ENCODE data around the gene RNF180.
"Not testable (repeated sequence)": the region's sequence is repeated elsewhere in the genome, so short reads cannot be mapped to it uniquely, and the experiment has no call there.

The RNF180 gene

DNA sequence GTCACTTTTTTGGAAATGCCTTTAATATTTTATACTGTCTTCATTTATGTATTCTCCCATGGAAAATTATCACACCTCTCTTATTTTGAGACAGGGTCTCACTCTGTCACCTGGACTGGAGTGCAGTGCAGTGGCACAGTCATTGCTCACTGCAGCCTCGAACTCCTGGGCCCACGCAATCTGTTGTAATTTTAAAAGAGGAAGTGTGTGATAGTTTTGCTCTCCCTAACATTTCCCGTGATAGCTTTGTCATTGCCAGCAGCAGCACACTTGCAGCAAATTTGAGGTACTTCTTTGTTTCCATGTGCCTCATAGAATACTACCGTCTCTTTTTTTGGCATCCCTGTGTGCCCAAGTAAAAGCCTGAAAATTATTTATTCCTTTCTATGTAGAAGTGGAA is 103.5 kb downstream of the RNF180 start:
- DNase-seq (ENCODE audit: low read depth in 3 of 3, low spot score in 1 of 3): no peak

DNA sequence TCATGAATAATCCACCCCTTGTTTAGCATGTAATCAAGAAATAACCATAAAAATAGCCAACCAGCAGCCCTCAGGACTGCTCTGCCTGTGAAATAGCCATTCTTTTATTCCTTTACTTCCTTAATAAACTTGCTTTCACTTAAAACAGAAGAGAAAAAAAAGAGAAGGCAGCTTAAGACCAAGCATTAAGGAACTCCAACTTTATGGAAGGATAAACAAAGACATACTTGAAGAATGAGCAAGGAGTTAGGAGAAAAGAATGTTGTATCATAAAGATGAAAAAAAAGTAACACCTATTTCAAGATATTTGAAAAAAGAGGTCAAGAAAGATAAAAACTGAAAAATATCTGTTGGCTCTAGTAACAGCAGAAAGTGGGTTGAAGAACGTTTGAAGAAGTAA is 107.6 kb downstream of the RNF180 start:
- no peak for DNase-seq (ENCODE audit: low read depth in 3 of 3, low spot score in 1 of 3)

DNA sequence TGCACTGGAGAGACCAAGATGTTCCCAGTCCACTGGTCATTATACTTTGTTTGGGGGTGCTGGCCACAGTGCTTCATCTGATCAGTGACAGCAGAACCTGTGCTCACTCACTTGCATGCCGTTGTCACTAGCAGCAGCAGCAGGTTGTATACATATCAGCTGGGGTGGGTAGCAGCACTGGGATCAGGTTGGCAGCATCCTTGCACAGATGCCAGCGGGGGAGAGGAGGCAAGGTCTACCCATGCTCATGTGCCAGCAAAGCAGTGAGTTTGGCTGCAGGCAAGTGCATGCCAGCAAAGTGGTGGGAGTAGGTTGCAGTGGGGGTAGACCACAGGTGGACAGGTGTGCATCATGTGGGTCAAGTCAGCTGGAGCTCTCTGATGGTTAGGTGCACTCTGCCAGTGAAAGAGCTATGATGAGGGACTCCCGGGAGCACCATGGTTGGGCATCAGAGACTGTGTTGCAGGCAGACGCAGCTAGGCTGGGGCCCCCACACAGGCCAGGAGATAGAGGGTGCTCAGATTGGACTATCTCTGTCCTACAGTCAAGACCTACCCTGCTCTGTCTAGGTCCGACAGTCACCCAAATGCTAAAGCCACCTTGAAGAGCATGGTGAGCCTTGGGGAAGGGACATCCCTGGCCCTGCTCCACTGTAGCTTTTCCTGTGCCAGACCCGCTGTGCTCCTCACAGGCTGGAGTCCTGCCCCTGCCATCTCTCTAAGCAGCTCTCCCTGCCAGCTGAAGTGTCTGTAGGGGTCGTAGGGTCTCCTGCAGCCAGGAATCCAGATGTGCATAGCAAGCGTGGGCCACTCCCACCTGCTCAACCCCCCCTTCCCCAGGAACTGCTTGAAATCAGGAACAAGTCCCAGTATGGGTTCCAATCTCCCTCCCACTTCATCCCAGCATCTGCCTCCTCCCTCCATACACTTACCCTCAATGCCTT is 119.8 kb downstream of the RNF180 start:
- no peak for DNase-seq (ENCODE audit: low read depth in 3 of 3, low spot score in 1 of 3)

DNA sequence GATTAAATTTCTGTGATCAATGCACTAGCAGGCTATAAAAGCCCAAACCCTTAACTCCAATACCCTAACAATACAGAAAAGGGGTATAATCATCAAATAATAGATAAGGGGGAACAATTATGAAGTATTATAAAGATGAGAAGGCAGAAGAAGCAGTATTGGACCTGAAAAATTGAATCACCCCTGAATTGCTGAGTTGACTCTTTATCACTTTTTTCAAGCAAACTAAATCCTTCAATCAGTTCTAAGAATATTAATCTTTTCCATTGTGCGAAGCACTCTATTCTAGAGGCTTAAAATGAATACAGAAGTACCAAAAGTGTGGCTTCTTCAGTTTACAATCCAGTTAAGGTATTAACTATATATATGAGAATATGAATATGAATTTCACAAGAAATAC is 120.7 kb downstream of the RNF180 start:
- no peak for DNase-seq (ENCODE audit: low read depth in 3 of 3, low spot score in 1 of 3)

DNA sequence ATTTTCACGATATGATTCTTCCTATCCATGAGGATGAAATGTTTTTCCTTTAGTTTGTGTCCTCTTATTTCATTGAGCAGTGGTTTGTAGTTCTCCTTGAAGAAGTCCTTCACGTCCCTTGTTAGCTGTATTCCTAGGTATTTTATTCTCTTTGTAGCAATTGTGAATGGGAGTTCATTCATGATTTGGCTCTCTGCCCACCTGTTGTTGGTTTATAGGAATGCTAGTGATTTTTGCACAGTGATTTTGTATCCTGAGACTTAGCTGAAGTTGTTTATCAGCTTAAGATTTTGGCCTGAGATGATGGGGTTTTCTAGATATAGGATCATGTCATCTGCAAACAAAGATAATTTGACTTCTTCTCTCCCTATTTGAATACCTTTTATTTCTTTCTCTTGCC is 122.9 kb downstream of the RNF180 start:
- not testable (repeated sequence) for DNase-seq (ENCODE audit: low read depth in 3 of 3, low spot score in 1 of 3)

DNA sequence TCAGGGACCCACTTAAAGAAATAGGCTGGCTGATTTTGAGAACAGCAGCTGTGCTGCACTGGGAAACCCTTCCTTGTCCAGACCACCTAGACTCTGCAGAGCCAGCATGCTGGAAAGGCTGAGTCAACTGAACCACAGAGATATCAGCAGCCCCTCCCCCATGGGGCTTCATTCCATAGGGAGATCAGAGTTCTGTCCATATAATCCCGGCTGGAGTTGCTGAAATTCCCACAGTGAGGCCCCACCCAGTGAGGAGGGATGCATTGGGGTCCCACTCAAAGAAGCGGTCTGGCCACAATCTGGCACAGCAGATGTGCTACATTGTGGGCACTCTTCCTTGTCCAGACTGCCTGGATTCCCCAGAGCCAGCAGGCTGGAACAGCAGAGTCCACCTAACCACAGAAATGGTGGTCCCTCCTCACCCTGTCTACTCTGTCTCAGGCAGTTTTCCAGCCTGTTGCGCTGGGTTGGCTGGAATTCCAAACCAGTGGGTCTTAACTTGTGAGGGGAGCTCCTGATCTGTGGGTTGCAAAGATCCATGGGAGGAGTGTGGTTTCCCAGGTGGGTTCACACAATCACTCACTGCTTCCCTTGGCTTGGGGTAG is 127.1 kb downstream of the RNF180 start:
- DNase-seq (ENCODE audit: low read depth in 3 of 3, low spot score in 1 of 3): no peak

DNA sequence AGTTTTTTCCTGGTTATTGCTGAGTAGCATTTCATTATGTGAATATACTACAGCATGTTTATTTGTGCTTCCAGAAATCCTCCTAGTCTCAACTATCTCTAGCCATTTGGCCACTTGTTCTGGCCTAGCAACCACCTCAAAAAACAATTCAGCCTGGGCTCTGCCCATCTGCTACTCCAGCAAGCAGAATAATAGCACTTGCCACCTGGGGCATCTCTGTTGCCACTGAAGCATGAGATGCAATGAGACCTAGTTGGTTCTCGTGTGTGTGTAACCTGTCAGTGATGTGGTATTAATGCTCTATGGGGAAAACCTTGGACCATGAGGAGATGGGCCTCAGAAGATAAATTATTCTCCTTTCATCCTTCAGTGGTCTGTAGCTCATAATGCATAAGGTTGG is 129.5 kb downstream of the RNF180 start:
- DNase-seq (ENCODE audit: low read depth in 3 of 3, low spot score in 1 of 3): no peak

DNA sequence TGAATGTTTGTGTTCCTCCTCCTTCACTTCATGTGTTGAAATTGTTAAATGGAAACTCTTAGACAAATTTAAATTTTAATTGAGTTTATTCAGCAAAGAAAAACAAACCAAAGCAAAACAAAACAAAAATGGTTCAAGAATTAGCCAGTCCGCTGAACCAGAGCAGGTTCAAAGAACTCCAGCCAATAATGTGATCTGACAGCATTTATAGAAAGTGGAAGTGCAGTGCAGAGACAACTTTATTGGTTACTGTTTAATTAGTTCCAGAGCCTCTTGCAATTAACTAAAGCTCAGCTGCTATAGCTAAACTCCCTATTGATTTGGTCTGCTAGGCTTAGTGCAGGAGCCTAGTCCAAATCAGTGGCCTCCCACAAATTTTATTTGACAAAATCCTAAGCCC is 132.9 kb downstream of the RNF180 start:
- DNase-seq (ENCODE audit: low read depth in 3 of 3, low spot score in 1 of 3): no peak

DNA sequence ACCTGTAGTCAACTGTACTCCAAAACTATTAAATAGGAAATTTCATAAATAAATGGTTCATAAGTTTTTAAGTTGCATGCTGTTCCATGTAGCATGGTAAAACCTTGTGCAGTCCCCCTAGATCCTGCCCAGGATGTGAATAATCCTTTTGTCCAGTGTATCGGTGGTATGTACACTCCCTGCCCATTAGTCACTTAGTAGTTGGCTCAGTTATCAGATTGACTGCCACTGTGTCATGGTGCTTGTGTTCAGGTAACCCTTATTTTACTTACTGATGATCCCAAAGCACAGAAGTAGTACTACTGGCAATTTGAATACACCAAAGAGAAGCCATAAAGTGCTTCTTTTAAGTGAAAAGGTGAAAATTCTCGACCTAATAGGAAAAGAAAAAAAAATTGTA is 134.2 kb downstream of the RNF180 start:
- no peak for DNase-seq (ENCODE audit: low read depth in 3 of 3, low spot score in 1 of 3)

DNA sequence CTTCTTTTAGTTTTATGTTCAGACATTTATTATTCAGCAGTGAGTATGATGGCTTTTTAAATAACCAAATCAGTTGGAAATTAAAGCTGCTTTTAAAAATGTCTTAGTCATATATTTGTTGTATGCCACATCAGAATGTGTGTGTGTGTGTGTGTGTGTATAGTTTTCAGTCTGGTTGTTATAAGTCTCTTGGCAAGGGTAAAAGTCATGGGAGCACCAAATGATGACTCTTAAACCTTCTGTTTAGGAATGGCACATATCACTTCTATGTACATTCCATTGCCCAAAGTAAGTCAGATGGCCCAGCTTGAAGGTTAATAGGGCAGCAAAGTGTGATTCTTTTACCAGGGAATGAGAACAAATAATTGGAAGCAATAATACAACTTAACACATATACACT is 135.9 kb downstream of the RNF180 start:
- no peak for DNase-seq (ENCODE audit: low read depth in 3 of 3, low spot score in 1 of 3)

DNA sequence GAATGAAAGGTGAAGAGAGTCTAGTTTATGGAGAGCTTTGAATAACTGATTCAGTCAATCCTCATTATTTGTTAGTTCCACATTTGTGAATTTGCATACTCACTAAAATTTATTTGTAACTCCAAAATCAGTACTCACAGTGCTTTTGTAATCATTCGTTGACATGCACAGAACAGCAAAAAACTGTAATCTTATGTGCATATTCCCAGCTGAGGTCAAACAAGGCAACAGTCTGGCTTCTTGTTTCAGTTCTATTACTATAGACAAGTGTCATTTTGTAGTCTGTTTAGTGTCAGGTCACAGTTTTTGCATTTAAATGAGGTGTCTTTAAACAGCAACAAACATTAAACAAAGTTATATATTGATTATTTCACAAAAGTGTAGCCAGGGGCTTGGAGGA is 142.5 kb downstream of the RNF180 start:
- DNase-seq (ENCODE audit: low read depth in 3 of 3, low spot score in 1 of 3): no peak

DNA sequence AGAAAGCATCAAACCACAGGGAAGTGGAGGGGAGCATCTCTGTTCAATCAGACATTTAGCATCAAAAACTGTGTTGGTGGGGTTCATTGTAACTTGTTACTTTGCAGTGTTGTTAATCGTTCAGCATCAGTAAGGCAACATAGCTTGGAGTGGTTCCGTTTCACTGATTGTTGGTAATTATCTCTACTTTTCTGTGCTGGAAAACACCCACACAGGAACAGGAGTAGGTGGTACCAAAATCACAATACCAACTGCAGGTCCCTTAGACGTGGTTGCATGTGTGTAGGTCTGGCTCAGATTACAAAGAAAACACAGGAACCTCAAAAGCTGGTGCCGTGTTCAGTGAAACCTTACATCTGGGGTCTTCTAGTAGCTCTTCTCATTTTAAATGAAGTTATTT is 146.8 kb downstream of the RNF180 start:
- no peak for DNase-seq (ENCODE audit: low read depth in 3 of 3, low spot score in 1 of 3)

DNA sequence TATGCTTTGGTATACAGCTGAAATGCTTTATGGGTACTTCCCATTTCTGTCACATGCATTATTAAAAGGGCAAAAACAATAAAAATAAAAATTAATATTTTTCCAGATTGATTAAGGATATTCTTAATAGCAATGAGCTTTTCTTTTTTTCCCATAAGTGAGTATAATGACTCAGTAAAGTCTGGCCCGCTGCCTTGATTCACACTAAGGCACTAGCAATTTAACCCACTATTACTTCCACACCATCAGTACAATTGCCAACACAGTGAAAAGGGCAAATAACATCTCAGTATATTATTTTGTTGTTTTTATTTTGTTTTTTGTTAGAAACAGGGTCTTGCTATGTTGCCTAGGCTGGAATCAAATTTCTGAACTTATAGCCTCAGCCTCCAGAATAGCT is 150.1 kb downstream of the RNF180 start:
- DNase-seq (ENCODE audit: low read depth in 3 of 3, low spot score in 1 of 3): no peak

DNA sequence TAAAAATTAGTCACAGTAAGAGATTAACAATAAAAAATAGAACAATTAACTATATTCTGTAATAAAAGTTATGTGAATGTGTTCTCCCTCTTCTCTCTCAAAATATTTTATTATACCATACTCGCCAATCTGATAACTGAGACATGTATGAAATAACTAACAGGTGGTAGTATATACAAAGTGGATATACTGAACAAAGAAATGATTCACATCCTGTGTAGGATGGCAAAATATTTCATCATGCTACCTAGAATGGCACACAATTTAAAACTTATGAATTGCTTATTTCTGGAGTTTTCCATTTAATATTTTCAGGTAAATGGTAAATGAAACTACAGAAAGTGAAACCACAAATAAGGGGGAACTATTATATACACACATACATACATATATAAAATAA is 152.5 kb downstream of the RNF180 start:
- no peak for DNase-seq (ENCODE audit: low read depth in 3 of 3, low spot score in 1 of 3)

DNA sequence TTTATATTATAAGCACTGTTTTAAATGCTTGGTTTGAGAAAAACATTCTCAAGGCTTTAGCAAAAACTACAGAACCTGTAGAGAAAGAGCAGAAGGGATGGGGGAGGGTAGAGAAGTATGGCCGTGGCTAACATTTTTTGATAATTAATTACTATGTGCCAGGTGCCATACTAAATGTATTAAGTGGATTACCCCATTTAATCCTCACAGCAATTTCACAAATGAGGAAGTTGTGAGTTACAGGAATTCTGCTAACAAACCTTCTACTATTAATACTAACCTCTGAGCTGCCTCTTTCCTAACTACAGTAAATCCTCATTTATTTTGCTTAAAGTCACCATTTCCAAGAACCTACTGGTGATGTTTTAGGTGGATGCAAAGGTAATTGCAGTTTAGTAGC is 157.9 kb downstream of the RNF180 start:
- no peak for DNase-seq (ENCODE audit: low read depth in 3 of 3, low spot score in 1 of 3)

DNA sequence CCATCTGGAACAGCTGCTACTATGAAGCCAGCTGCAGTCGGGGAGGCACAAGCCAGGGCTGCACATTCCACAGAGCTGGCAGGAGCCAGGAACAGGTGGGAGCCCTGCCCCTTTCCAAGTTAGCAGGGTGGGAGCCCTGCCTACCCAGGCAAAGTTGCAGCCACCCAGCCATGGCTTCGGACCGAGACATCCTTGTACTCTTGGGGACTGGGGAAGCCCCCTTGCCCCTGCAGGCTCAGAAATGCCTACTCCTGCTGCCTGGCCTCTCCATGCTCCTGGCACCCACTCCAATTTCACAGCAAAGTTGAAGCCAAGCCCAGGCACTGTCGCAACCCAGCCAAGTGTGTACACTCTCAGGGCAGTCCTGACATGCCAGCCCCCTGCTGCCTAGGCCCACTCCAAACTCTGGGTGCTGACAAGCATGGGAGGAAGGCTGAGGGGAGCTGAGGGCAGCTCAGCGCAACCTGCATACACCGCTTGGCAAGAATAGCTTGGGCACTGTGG is 165.1 kb downstream of the RNF180 start:
- DNase-seq (ENCODE audit: low read depth in 3 of 3, low spot score in 1 of 3): no peak

DNA sequence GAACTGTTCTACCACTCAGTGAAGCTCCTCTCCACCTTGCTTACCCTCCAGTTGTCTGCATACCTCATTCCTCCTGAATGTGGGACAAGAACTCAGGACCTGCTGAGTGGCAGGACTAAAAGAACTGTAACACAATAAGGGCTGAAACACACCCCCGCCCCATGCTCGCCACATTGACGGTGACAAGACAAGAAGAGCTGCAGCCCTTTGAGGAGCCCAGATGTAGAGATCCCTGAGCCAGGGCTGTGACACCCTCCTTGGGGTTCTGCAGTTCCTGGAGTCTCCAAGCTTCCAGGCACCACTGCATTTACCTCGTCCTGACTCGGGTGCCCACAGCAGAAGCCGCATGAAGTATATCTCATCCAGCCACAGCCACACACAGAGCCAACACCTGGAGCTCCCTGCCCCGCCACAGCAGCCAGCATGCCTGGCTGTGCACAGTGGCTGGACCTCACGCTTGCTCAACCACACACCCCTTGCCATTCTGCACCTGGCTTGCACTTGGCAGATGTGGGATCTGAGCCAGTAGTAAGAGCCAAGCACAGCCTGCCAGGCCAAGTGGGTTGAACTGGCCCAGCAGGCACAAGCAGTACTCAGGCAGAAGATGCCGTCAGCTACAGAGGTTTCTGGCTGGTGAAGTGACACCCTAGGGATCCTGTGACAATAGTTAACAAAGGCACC is 166.1 kb downstream of the RNF180 start:
- DNase-seq (ENCODE audit: low read depth in 3 of 3, low spot score in 1 of 3): no peak

DNA sequence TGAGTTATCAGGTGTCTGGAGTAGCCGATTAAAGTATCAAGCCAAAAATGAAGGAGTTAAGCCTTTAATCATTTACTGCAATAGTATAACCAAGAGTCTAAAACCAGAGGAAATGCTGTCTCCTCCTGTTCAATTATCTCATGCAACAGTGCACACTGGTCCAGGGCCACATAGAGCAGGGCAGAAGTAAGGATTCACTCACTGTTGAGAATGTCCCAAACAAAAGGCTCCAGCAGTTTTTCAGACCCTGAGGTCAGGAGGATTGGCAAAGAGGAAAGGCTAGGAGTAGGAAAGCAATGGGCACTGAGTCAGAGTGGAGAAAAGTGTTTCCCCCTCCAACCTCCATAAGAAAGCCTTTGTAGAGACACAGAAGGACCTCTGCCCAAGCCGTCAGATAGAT is 168.2 kb downstream of the RNF180 start:
- no peak for DNase-seq (ENCODE audit: low read depth in 3 of 3, low spot score in 1 of 3)

DNA sequence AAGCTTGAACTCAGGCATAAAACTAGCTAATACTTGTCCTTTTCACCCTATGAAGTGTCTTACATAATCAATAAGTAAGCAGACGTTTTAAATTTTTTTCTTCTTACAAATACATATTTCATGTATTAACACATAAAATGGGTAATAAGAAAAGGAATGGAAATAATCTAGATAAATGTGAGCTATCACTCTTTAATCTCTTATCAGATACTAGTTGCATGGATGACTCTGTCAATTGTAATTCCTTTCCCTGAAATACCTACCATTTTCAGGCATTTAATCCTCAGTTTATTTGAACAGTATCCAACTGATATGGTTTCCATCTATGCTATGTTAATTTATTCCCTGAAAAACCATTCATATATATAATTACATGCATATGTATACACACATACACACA is 174.1 kb downstream of the RNF180 start:
- DNase-seq (ENCODE audit: low read depth in 3 of 3, low spot score in 1 of 3): no peak

DNA sequence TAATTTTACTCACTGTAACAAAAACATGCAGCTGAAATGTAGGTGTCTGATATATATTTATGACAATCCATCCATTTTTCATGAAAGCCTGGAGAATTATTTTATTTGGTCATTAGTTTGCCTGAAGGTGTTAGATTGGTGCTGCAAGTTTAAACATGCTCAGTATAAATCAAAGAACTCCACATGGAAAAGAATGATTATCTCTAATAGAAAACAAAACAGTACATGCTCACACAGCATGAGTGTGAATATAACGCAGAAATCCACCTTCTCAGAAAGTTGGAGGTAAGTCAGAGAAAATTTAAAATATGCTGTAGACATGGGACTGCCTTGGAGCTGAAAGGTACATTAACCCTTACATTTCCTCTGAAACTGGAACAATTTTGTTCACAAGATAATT is 174.7 kb downstream of the RNF180 start:
- DNase-seq (ENCODE audit: low read depth in 3 of 3, low spot score in 1 of 3): no peak

DNA sequence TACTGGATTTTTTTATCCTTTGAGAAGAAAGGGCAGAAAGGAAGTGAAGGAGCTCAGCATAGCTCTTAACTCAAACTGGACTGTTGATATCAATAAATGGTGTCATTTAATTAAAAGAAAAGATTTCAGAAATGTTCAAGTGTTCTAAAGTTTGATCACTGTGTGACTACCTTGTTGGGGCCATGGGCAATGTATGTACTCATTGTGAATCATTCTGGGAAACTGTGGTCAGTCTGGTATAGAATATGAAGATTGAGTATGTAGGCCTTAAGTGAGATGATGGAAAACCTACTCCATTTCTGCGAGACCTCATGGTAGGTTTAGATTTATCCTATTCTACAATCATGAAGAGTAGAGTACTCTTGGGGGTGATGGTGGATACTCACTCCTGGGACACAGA is 175.7 kb downstream of the RNF180 start:
- DNase-seq (ENCODE audit: low read depth in 3 of 3, low spot score in 1 of 3): no peak

DNA sequence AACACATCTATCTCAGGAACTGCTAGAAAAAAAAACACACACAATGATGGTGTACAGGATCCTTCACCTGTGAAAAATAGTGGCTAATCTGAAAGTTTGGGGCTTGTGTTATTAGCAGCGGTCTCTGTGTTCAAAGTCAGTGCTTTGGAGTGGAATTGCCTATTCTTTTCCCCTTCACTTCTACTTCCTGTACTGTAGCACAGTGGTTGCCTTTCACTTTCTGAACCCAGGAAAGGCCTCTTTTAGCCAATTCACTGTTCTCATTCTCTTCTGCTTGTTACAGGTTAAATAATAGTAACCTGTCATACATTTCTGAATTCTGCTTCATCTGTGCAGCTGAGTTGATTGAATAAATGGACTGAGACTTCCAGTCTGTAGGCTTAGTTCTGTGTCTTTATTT is 178.9 kb downstream of the RNF180 start:
- no peak for DNase-seq (ENCODE audit: low read depth in 3 of 3, low spot score in 1 of 3)

Measured in stimulated activated CD4-positive, alpha-beta T cell treated with anti-CD3 and anti-CD28 coated beads, TNF-alpha, amount 100 ng/mL, for 1 hour (primary cell).